NCI-H1417 (cell line): Measurements from ENCODE around the gene GFRA1.
A peak's percentile ranks its signal among the peaks of the same experiment; 100 is the strongest.

ENCODE experiments used
- DNase-seq, 3 experiments: peaks; one replicate each; lab custom pipeline; 2025; lab: John Stamatoyannopoulos, UW

Gene GFRA1

DNA sequence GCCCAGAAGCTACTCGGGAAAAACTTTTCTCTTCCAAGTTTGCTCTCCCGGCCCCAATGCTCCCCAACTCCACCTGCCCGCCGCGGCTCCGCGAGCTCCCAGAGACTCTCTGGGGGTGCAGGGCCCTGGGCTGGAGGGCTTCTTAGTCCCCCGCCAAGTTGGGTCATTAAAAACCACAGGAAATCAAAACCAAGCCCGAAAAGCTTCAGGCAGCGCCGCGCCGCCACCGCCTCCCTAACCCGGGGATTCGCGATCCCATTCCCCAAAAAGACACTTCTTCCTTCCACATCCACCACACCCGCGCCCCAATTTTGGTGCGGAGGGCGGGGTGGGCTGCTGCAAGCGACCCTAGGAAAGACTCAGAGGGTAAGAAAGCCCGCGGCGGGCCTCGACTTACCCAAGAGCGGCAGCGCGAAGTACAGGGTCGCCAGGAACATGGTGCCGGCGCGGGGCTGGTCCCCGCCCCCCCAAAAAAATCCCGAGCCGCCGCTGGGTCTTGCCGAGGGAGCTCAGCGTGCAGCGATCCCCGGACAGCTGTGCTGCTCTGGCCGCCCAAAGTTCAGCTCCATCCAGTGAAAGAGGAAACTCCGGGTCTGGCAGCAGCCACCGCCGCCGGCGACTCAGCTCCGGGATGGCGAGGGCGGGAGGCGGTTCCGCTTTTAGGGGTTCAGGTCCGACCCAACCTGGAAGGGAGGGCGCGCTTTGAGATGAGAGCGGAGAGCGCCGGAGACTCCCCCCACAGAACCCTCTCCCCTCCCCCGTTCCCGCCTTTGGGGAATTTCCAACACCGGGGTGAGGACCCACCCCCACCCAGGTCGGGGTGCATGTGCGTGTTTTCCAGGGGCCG is 1.2 kb downstream of the GFRA1 start:
- DNase-seq: no peak

DNA sequence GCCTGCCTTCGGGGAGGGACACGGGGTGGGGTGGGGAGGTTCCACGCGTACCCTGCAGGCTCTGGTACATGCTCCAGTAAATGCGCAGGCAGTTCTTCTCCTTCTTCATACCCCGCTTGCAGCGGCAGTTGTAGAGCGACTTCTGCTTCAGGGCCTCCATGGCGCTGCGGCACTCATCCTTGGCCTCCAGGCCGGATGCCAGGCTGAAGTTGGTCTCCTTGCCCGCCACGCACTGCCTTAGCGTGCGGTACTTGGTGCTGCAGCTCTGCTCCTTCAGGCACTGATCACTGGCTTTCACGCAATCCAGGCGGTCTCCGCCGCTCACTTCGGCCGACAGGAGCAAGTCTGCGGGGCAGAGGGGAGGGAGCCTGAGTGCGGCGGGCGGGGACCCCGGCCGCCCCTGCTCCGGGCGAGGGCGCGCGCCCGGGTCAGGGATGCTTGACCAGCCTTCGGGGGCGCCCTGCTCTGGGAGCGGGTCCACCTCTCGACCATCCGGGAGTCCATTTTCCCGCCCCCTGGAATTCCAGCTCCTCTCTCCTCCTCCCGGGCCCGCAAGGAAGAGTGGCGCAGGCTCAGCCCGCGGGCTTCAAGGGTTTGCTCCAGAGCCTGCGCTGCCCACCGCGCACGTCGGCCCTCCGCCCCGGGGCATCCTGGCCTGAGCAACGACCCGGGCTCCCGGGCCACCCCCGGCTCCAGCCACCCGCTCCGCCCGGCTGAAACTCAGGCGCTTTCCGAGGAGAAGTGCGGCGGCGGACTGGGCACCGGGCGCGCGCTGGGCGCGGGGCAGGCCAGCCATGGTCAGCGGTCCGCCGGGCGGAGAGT is 2.0 kb downstream of the GFRA1 start:
- DNase-seq: no peak

DNA sequence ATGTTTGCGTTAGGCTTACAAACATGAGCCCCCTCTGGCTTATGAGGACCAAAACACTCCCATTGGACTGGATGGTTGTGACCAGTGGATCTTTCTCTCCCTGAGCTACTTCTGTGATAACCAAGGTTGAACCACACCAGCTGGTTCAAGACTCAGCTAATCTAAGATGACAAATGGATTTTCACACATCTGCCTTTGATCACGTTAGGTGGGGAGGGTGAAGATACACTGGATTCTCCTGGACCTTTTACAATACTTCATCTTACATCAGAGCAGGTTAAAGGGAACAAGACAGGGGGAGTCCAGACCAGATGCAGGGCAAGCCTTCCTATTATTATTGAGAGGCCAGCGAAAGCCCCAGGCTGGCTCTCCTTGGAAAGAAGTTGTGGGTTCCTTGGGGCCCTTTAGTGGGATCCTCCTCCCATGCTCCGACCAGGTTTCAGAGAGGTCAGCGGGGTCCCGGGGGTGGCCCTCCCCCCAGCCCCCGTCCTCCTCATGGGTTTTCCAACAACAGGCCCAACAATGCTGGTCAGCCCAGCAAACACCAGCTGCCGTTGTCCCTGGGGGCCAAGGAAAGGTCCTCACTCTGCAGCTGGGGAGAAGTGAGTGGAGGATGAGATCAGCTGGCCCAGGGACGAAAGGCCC is 2.8 kb downstream of the GFRA1 start:
- DNase-seq: no peak

DNA sequence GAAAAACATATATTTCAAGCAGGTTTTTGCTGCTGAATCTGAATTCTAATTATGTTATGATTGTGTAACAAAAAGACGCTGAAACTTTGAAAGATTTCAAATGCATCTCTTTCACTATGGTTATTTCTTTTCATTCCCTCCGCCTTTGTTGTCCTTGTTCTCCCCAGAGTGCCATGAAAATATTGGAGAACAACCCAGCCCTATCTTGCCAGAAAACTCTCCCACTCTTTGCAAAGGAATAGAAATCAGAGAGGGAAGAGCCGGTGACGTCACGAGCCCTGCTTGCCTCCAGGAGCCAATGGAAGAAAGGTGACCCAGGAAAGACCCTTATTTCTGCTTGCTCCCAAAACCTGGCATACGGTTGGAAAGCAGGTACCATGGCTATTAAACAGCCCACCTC is 3.4 kb downstream of the GFRA1 start:
- no peak for DNase-seq

DNA sequence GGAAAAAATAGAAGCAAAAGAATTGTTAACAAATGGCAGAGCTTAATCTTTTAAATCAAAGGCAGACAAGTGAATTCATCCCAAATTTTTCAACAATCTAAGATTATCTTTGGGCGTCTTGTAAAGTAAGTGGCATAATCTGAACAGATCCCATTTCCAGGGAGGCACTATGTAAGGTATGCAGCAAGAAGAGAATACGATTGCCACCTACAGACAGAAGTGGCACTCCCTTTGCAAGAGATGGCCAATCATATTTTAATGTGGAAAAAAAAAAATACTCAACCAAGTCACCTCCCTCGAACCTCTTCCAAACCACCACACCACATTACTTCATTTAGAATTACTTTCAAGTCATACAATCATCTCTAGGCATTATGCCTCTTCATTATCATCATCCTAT is 4.0 kb downstream of the GFRA1 start:
- DNase-seq: peak in 1 of 3 experiments; percentile 2

DNA sequence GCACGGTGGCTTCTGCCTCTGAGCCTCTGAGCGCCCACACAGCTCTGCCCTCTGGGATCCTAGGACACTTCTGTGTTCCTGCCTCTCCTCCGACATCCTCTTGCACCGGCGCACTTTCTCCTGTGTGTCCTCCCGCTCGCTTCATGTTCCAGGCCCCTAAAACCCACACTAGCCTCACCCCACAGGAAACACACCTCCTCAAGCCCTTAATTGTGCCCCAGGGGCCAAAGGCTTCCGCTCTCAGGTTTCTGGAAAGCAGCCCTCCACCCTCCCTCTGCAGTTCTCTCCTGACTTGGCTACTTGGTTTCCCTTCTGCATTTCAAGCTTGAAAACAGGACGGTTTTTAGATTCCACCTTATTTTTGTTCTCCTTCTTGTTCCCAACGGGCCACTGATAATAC is 7.3 kb downstream of the GFRA1 start:
- DNase-seq: no peak

DNA sequence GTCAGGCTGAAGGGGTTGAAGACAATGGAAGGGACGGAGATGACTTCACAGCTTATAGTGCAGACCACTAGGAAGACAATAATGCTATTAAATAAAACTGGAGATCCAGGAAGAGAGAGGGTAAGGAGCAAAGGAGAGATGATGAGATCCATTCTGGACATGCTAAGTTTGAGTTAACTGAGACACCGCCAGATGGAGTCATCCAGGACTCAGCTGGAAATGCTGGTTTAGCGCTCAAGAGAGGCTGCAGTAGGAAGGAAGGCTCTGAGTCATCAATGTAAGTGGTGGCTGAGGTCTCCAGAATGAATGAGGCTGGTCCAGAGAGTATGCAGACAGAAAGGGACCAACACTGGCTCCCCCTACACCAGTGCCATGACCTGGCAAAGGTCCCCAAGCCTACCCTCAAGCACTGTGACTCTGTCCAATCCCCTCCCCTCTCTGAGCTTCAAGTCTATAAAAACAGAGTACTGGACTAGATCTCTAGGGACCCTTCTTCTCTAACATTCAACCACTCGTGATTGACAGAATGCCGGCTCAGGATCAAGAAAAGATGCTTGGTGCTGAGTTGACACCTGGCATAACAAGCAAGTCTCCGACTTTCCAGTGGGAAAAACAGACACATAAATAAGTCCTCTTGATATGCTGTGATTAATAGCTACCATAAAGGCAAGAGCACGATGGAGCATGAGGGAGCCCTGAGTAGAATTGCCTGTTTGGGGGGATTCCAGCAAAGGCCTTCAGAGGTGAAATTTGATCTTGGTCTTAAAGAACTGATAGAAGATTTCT is 8.9 kb downstream of the GFRA1 start:
- no peak for DNase-seq

DNA sequence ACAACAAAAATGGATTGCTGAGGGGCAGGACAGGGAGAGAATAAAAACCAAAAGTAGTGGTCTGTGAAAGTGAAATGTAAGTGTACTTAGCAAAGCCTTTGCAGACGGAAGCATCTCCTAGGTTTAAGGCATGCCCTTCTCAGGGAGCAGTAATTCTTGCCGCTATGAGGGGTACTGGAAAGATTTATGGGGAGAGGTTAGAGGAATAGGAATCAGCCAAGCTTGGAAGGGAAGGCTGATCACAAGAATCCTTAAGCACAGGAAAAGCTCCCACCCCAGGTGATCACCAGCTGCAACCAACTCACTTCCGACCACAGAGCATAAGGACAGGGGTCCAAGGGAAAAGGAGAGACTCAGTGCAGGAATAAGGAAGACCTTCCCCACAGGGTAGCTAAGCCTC is 10.3 kb downstream of the GFRA1 start:
- no peak for DNase-seq

DNA sequence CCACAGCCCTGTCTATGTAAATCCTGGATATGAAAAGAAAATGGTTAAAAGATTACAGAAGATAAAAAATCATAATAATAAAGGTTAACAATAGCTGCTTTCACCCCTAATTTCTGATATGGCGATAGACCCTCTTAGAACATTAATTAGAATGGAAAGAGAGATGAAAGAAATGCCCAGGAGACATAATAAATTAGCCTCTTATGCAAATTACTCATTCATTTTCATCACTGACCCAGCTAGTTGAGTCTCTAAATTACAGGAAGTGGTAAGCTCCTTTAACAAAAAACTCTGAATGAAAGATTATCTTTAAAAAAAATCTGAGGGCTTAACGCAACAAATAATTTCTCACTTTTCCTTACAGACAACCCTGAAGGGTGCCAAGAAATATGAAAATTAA is 12.4 kb downstream of the GFRA1 start:
- peak in 1 of 3 experiments; percentile 9 for DNase-seq

DNA sequence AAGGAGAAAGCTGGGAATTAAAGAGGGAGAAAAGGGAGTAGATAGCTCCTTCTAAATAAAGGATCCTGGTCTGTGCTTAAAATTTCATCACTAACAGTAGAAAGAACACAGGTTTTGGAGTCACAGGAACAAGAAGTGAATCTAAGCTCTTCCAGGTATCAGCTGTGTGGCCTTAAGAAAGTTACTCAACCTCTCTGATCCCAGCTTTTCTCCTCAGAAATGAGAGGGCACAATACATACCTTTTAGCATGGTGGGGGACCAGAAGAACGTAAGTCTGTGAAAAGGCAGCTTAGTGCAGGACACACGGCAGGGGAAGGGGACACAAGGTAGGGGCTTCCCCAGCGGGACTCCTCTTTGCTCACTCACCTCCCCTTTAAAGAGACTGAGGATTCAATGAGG is 13.4 kb downstream of the GFRA1 start:
- no peak for DNase-seq

DNA sequence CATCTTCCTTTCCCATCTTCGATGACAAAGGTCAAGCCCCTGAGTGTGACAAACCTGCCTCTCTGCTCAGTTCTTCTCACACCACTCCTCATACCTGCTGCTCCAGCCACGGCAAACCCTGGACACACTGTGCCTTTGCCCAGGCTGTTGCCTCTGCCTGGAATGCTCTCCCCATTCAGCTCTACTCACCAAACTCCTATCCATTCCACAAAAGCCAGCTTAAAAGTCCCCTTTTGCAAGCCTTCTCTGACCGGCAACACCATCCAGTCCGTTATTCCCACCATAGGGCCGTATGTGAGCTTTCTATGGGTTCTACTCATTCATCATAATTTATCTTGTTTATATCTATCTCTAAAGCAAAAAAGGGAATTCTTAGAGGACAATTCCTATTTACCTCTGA is 15.2 kb downstream of the GFRA1 start:
- DNase-seq: no peak

DNA sequence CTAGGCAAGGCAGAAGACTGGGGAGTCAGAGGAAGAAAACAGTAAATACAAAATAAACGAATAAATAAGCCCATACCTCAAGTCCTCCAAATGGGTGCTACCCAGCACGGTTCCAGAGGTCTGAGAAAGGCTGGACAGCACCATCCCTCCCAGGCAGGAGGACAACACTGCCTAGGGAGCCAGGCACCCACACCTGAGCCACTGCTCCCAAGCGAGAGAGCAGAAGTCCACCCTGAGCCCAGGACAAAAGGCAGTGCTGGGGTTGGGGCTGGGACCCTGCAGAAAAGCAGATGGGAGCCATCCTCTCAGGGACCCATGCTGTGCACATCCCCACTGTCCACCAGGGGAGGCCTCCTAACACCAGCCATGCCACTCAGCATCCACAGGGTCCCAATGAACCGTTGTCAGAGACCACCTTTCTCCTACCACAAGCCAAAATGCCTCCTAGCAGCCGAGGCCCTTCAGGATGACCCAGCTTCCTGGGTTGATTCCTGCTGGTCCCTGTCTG is 16.2 kb downstream of the GFRA1 start:
- no peak for DNase-seq

DNA sequence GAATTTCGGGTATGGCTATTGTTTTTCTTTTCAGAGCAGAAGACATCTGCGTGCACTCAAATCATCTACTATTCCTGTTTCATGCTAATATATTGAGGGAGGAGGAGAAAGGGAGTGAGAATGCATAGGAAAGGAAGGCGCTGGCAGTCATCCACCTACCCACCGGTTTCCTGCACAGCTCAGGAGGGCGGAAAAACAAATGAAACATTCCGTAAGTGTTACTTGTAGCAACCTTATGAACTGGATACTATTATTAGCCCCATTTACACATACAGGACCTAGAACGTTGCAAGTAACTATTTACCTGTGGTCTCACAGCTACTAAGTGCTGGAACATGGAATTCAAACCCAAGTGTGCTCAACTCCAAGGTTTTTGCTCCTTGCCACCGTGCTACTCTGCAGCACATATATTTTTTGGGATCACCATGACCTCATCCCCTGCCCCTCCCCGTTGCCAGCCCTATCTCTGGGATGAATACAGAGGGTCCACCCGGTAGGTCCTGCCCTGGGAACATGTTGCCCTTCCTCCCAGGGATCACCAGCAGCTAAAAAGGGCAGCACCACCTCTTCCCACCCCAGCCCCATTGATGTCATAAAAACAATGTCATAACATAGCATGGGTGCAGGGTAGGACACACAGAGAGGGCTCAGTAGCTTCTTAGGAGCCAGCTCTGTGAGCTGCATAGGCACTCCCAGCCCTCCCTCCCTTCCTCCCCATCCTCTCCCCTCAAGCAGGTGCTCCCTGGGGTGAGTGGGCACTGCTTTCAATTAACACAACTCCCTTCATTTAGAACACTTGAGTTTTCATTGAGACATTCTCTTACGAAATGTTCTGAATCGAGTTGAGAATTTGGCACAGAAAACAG is 16.9 kb downstream of the GFRA1 start:
- no peak for DNase-seq

DNA sequence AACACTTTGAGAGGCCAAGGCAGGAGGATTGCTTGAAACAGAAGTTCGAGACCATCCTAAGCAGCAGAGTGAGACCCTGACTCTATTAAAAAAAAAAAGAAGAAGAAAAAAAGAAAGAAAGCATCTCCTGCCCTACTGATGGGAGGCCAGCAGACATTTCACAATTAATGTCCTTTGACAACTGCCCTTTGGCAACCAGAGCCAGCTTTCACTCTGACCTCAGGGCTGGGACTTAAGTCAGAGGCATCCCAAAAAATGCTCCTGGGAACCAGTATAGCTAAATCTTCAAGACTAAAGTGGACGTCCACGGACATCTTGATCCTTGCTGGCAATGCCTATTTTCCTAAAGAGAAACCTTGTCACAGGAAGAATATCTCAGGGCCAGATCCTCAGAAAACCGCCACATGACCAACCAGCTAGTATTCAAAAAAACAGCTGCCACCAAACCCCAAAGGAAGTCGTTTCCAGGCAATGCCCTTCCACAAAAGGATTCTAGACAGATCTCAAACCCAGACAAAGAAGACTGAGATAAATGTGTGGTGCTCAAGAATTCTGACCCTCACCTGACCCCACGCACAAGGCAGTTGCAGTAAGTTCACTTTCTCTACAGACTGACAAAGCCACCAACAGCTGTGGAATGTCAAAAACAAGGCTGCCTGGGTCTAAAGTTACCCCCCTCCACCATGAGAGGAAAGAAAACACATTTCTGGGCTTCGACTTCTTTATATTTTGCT is 18.4 kb downstream of the GFRA1 start:
- DNase-seq: no peak

DNA sequence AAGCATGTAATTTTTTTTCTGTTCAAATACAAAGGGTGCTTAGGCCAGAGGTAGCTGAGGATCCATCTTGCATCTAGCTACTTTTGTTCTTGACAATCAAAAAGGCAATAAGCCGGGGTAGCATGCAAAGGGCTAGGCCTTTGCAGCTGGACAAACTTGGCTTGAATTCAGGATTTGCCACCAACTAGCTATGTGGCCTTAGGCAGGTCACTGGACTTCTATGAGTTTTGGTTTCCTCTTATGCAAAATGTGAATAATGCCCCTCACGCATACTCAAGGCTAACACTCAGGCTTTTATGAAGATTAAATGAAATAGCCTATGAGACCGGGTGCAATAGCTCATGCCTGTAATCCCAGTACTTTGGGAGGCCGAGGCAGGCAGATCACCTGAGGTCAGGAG is 19.3 kb downstream of the GFRA1 start:
- no peak for DNase-seq

DNA sequence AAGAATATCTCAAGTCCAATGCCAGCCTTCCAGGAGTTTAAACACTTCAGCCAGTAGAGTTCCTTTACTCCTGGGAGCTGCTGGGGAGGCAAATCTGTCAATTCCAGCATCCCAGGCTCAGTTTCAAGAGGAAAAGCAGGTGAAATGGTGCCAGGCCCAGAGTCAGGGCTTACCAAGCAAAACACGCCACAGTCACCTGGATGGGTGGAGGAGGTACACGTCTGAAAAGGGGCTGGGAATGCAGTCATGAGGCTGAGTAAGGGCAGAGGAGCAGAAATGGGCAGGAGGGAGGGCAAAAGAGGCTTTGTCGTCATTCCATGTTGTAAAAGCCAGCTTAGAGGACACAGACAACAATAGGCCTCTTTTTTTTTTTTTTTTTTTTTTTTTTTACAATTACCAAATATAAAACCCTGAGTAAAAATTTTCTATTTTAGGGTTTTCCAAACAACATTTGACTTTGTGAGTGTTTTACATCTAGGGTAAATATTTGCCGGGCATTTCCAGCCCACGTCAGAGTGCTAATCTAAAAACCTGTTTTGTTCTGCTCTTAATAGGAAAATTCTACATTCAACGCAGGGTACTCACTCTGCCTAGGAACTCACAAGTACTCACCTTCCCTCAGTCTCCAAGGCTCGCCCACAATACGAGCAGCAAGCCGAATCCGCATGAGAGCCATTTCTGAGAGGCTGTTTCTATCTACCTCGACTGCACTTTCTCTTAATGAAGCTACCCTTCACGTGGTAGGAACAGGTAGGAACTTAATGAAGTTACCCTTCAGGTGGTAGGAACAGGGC is 21.2 kb downstream of the GFRA1 start:
- no peak for DNase-seq

DNA sequence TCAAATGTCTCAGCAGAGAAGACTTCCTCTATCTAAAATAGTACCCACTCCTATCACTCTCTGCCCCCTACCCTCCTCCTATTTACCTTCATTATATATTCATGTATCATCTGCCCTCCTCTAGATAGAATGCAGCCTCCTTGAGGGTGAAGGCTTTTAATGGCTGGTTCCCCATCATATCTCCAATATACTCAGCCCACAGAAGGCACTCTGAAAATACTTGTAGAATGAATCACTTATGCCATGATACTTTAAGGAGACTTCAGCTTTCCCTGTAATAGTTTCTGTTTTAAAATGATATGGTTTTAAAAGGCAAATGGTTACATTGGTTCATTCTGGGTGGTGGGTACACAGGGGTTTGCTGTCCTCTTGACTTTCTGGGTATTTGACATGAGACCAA is 25.3 kb downstream of the GFRA1 start:
- DNase-seq: no peak

DNA sequence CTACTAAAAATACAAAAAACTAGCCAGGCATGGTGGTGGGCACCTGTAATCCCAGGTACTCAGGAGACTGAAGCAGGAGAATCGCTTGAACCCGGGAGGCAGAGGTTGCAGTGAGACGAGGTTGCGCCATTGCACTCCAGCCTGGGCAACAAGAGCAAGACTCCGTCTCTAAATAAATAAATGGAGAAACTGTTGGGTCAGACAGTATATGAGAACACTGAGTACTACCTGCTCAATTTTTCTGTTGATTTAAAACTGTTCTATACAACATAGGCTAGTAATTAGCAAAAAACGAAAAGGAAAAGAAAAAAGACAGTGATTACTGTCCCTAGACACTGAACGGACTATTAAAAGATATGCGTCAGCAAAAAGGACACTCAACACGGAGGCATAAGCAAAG is 26.7 kb downstream of the GFRA1 start:
- DNase-seq: no peak

DNA sequence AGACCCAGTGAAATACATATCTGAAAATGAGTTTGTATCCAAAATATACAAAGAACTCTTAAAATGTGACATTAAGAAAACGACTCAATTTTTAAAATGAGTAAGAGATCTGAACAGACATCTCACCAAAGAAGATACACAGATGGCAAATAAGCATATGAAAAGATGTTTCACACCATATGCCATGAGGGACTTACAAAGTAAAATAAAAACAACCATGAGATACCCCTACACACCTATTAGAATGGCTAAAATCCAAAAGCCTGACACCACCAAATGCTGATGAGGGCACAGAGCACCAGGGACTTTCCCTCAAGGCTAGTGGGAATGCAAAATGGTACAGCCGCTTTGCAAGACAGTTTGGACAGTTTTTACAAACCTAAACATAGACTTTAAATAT is 27.9 kb downstream of the GFRA1 start:
- no peak for DNase-seq
